H9 (cell line): ENCODE data around the gene PTPDC1. TPM values are rescaled to one million over a fixed set of nuclear protein-coding genes. Genes with fewer than 3 reads are reported as not detected.

Experiments
- DNase-seq: peaks from one replicate; pipeline ENCODE4 v3.0.0-alpha.2; 2017
- H2AFZ ChIP-seq: one replicate; pipeline ENCODE4 v1.6.1; 2013; ENCODE audit warnings: mild to moderate bottlenecking, low read length, control low read depth, moderate library complexity
- H2AK5ac ChIP-seq: 2 replicates; pipeline ENCODE4 v1.6.1; 2013; ENCODE audit warnings: low read length, control low read depth, mixed read lengths; ENCODE audit not compliant: insufficient read length
- H2BK120ac ChIP-seq: one replicate; pipeline ENCODE4 v1.6.1; 2013; ENCODE audit warnings: low read depth, mild to moderate bottlenecking, low read length, control low read depth, inconsistent platforms; ENCODE audit not compliant: poor library complexity, severe bottlenecking
- H2BK12ac ChIP-seq: 2 replicates; pipeline ENCODE4 v1.6.1; 2013; ENCODE audit warnings: low read length, control low read depth, mixed read lengths, low read depth; ENCODE audit not compliant: insufficient read length
- H2BK15ac ChIP-seq: 2 replicates; pipeline ENCODE4 v1.6.1; 2013; ENCODE audit warnings: low read depth, low read length, control low read depth
- H2BK20ac ChIP-seq: one replicate; pipeline ENCODE4 v1.6.1; 2013; ENCODE audit warnings: low read depth, mild to moderate bottlenecking, low read length, control low read depth, inconsistent platforms; ENCODE audit not compliant: poor library complexity, severe bottlenecking
- H2BK5ac ChIP-seq: 2 replicates; pipeline ENCODE4 v1.6.1; 2013; ENCODE audit warnings: low read length, control low read depth, mixed read lengths; ENCODE audit not compliant: insufficient read length
- H3K14ac ChIP-seq: 2 replicates; pipeline ENCODE4 v1.6.1; 2013; ENCODE audit warnings: low read length, control low read depth; ENCODE audit not compliant: insufficient read depth
- H3K18ac ChIP-seq: 2 replicates; pipeline ENCODE4 v1.6.1; 2013; ENCODE audit warnings: low read depth, mild to moderate bottlenecking, mixed read lengths, low read length, control low read depth; ENCODE audit not compliant: insufficient read length
- H3K23ac ChIP-seq: 2 replicates; pipeline ENCODE4 v1.6.1; 2013; ENCODE audit warnings: low read length, control low read depth, mixed read lengths, low read depth; ENCODE audit not compliant: insufficient read length
- H3K23me2 ChIP-seq: 2 replicates; pipeline ENCODE4 v1.6.1; 2013; ENCODE audit warnings: low read depth, mild to moderate bottlenecking, mixed read lengths, low read length, control low read depth; ENCODE audit not compliant: insufficient read length, poor library complexity, severe bottlenecking
- H3K27ac ChIP-seq: 2 replicates; pipeline ENCODE4 v1.5.1; 2013; ENCODE audit warnings: low read length, control low read depth, mixed read lengths, low read depth; ENCODE audit not compliant: insufficient read length
- H3K27me3 ChIP-seq: 2 replicates; pipeline ENCODE4 v1.6.1; 2013; ENCODE audit warnings: low read length, control low read depth, inconsistent platforms; ENCODE audit not compliant: insufficient read depth
- H3K4ac ChIP-seq: 2 replicates; pipeline ENCODE4 v1.6.1; 2013; ENCODE audit warnings: low read depth, mild to moderate bottlenecking, control low read depth, inconsistent platforms, low read length, moderate library complexity
- H3K4me1 ChIP-seq: 2 replicates; pipeline ENCODE4 v1.6.1; 2013; ENCODE audit warnings: low read length, control low read depth, inconsistent platforms; ENCODE audit not compliant: insufficient read depth
- H3K4me2 ChIP-seq: 2 replicates; pipeline ENCODE4 v1.6.1; 2013; ENCODE audit warnings: low read length, control low read depth, mixed read lengths; ENCODE audit not compliant: insufficient read length, insufficient read depth
- H3K56ac ChIP-seq: 2 replicates; pipeline ENCODE4 v1.6.1; 2013; ENCODE audit warnings: low read depth, mild to moderate bottlenecking, mixed read lengths, low read length, control low read depth; ENCODE audit not compliant: insufficient read length
- H3K79me1 ChIP-seq: 2 replicates; pipeline ENCODE4 v1.6.1; 2013; ENCODE audit warnings: low read depth, mild to moderate bottlenecking, moderate library complexity, low read length, control low read depth, inconsistent platforms; ENCODE audit not compliant: insufficient read depth, poor library complexity, severe bottlenecking
- H3K79me2 ChIP-seq: 2 replicates; pipeline ENCODE4 v1.6.1; 2013; ENCODE audit warnings: low read length, control low read depth, inconsistent platforms; ENCODE audit not compliant: insufficient read depth
- H3K9ac ChIP-seq: 2 replicates; pipeline ENCODE4 v1.6.1; 2013; ENCODE audit warnings: low read length, control low read depth, mixed read lengths; ENCODE audit not compliant: insufficient read length; ENCODE audit errors: extremely low read depth
- H3K9me3 ChIP-seq: one replicate; pipeline ENCODE4 v1.6.1; 2013; ENCODE audit warnings: low read depth, low read length, inconsistent platforms; ENCODE audit not compliant: control insufficient read depth
- H3T11ph ChIP-seq: one replicate; pipeline ENCODE4 v1.6.1; 2013; ENCODE audit warnings: mild to moderate bottlenecking, low read length, control low read depth, inconsistent platforms
- H4K20me1 ChIP-seq: one replicate; pipeline ENCODE4 v1.6.1; 2013; ENCODE audit not compliant: control insufficient read depth, insufficient read length, insufficient read depth
- H4K5ac ChIP-seq: 2 replicates; pipeline ENCODE4 v1.6.1; 2013; ENCODE audit warnings: low read depth, mild to moderate bottlenecking, mixed read lengths, low read length, control low read depth; ENCODE audit not compliant: insufficient read length
- H4K8ac ChIP-seq: replicated peaks from 2 replicates; pipeline ENCODE4 v1.6.1; 2013; ENCODE audit warnings: low read length, control low read depth, mixed read lengths, low read depth; ENCODE audit not compliant: insufficient read length
- H4K91ac ChIP-seq: 2 replicates; pipeline ENCODE4 v1.6.1; 2013; ENCODE audit warnings: low read depth, mild to moderate bottlenecking, moderate library complexity, mixed read lengths, low read length, control low read depth; ENCODE audit not compliant: insufficient read length
- H3K27ac Mint-ChIP-seq, 3 experiments: 2 replicates in 2 of 3; 3 replicates in 1 of 3; pipeline ENCODE4 v1.8.0; 2020 to 2021; ENCODE audit warnings: mixed read lengths in 3 of 3, mild to moderate bottlenecking in 1 of 3, moderate library complexity in 1 of 3
- H3K27me3 Mint-ChIP-seq: 2 replicates; pipeline ENCODE4 v1.8.0; 2021; ENCODE audit warnings: low read depth, mild to moderate bottlenecking, moderate library complexity, mixed read lengths
- H3K36me3 Mint-ChIP-seq, 3 experiments: 2 replicates in 2 of 3; 3 replicates in 1 of 3; pipeline ENCODE4 v1.8.0; 2020 to 2021; ENCODE audit warnings: low read depth in 3 of 3, mixed read lengths in 3 of 3; ENCODE audit not compliant: insufficient read depth in 1 of 3
- H3K4me1 Mint-ChIP-seq, 2 experiments: 2 replicates each; pipeline ENCODE4 v1.8.0; 2020; ENCODE audit warnings: mixed read lengths in 2 of 2
- H3K4me3 Mint-ChIP-seq, 2 experiments: 2 replicates in 1 of 2; 3 replicates in 1 of 2; pipeline ENCODE4 v1.8.0; 2020 to 2021; ENCODE audit warnings: mild to moderate bottlenecking in 2 of 2, mixed read lengths in 2 of 2, moderate library complexity in 1 of 2
- H3K9me3 Mint-ChIP-seq, 2 experiments: 2 replicates in 1 of 2; 3 replicates in 1 of 2; pipeline ENCODE4 v1.8.0; 2020; ENCODE audit warnings: mild to moderate bottlenecking in 2 of 2, mixed read lengths in 2 of 2, moderate library complexity in 1 of 2
- CTCF ChIP-seq: fragments of 200-600 bp; sonication (generic); conservative IDR thresholded peaks from 3 replicates; pipeline ENCODE4 v1.8.0; 2021; ENCODE audit warnings: antibody characterized with exemption, mild to moderate bottlenecking
- WGBS: extraction: QIAGEN DNeasy Blood & Tissue Kit; methylation state at CpG from one replicate; pipeline ENCODE4 v1.1.7; 2013; ENCODE audit warnings: missing lambda C conversion rate, low lambda C conversion rate, mixed read lengths; ENCODE audit not compliant: insufficient read length; ENCODE audit errors: extremely low coverage; 5-methylcytosine and 5-hydroxymethylcytosine counted together
- total RNA-seq: library from RNA; stranded (reverse); gene quantifications from 2 replicates; pipeline ENCODE4 v1.2.1, GENCODE V29; 2021

PTPDC1 gene
- total RNA-seq, 1 experiment from 2014 or later = 4.8 TPM

GRCh38 chr9:94153905-94154304, 69.6 kb downstream of the PTPDC1 start:
- no peak overlapping the region for H2BK20ac ChIP-seq
- H4K91ac ChIP-seq = no peak overlapping the region
- no peak overlapping the region for H2AK5ac ChIP-seq
- Mint-ChIP-seq H3K27me3 (peaks cover 6% of the 10 kb centered on the region), H3K9me3 (peaks cover 3 to 5% of the 10 kb centered on the region in 2 experiments; a peak in 3 of 5 replicates), H3K36me3 (peaks cover 0 to 6% (median 0%) of the 10 kb centered on the region in 3 experiments; a peak in 2 of 7 replicates), H3K27ac (no peak overlapping the region), H3K4me3 (no peak overlapping the region), H3K4me1 (peaks cover 25 to 26% of the 10 kb centered on the region in 2 experiments)
- H2BK12ac ChIP-seq = no peak overlapping the region
- H3K18ac ChIP-seq = no peak overlapping the region
- WGBS = no CpG with 5 or more reads among the region's 1 CpG
- H2BK5ac ChIP-seq = no peak overlapping the region
- H4K8ac ChIP-seq = no peak overlapping the region
- no peak overlapping the region for H2BK15ac ChIP-seq
- no peaks in the 10 kb centered on the region for H3K79me1 ChIP-seq
- DNase-seq = no peak
- no peaks in the 10 kb centered on the region for H3K23me2 ChIP-seq
- TF ChIP-seq CTCF = no peak
- no peaks in the 10 kb centered on the region for H3K9me3 ChIP-seq
- H3K14ac ChIP-seq = no peak overlapping the region
- H4K5ac ChIP-seq = no peak overlapping the region
- H4K20me1 ChIP-seq = no peaks in the 10 kb centered on the region
- H3K9ac ChIP-seq = no peak overlapping the region
- no peak overlapping the region for H3K4me2 ChIP-seq
- no peak overlapping the region for H2BK120ac ChIP-seq
- H3K4ac ChIP-seq = no peak overlapping the region
- no peak overlapping the region for H2AFZ ChIP-seq
- no peaks in the 10 kb centered on the region for H3K27me3 ChIP-seq
- H3K23ac ChIP-seq = no peak overlapping the region
- no peak overlapping the region for H3K27ac ChIP-seq
- H3T11ph ChIP-seq = no peak overlapping the region
- peaks cover 14% of the 10 kb centered on the region; the same call in 1 of the 2 replicates for H3K4me1 ChIP-seq
- H3K56ac ChIP-seq = no peak overlapping the region
- H3K79me2 ChIP-seq = no peaks in the 10 kb centered on the region
